Progenitor cell of endocrine pancreas (in vitro differentiated cells): ENCODE results near the gene ADAP1. TPM values are rescaled to one million over a fixed set of nuclear protein-coding genes. Genes with fewer than 3 reads are reported as not detected.
A peak's percentile ranks its signal among the peaks of the same experiment; 100 is the strongest.

ENCODE experiments used
- DNase-seq: peaks from one replicate; pipeline ENCODE4 v3.0.0; 2021; ENCODE audit warnings: low spot score; ENCODE audit not compliant: unreplicated experiment
- H3K27ac Mint-ChIP-seq: 2 replicates; pipeline ENCODE4 v1.8.0; 2021; ENCODE audit warnings: mild to moderate bottlenecking, moderate library complexity, mixed read lengths
- H3K27me3 Mint-ChIP-seq: 2 replicates; pipeline ENCODE4 v1.8.0; 2021; ENCODE audit warnings: mixed read lengths
- H3K36me3 Mint-ChIP-seq: 2 replicates; pipeline ENCODE4 v1.8.0; 2022; ENCODE audit warnings: mixed read lengths; ENCODE audit not compliant: insufficient read depth
- H3K4me1 Mint-ChIP-seq: 2 replicates; pipeline ENCODE4 v1.8.0; 2021; ENCODE audit warnings: low read depth, mixed read lengths
- H3K4me3 Mint-ChIP-seq: 2 replicates; pipeline ENCODE4 v1.8.0; 2021; ENCODE audit warnings: low read depth, mild to moderate bottlenecking, moderate library complexity, mixed read lengths
- H3K9me3 Mint-ChIP-seq: 2 replicates; pipeline ENCODE4 v1.8.0; 2021; ENCODE audit warnings: low read depth, mixed read lengths
- total RNA-seq: library from RNA; stranded (reverse); gene quantifications from 2 replicates; pipeline ENCODE4 v1.2.1, GENCODE V29; 2021
- TF ChIP-seq, protein P1 (sequence below): fragments of 200-600 bp; sonication (generic); IDR thresholded peaks from one replicate; pipeline ENCODE4 v1.5.0; 2021; ENCODE audit warnings: antibody characterized with exemption, mild to moderate bottlenecking; ENCODE audit not compliant: unreplicated experiment

ADAP1 gene
- total RNA-seq, 1 donor from 2014 or later: 10.3 TPM

DNA sequence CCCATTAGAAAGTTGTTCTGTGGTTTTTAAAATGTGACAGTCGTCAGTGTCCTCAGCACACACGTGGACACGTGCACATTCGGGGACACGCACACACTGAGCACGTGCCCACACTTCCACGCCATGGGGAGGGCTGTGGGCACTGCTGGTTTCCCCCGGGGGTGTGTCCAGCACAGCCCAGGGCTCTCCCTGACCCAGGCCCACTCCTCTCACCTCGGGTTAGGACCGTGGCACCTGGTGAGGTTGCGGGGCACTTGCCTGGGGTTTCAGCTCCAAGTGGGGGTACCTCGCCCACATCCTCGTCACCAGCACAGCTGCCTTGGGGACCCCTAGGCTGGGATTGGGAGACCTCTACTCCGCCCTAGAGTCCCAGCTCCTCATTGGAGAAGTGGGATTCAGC lies 57.4 kb downstream of the ADAP1 start:
- H3K27ac Mint-ChIP-seq: no peak overlapping the region
- H3K4me3 Mint-ChIP-seq: no peak overlapping the region
- TF ChIP-seq, protein P1, sequence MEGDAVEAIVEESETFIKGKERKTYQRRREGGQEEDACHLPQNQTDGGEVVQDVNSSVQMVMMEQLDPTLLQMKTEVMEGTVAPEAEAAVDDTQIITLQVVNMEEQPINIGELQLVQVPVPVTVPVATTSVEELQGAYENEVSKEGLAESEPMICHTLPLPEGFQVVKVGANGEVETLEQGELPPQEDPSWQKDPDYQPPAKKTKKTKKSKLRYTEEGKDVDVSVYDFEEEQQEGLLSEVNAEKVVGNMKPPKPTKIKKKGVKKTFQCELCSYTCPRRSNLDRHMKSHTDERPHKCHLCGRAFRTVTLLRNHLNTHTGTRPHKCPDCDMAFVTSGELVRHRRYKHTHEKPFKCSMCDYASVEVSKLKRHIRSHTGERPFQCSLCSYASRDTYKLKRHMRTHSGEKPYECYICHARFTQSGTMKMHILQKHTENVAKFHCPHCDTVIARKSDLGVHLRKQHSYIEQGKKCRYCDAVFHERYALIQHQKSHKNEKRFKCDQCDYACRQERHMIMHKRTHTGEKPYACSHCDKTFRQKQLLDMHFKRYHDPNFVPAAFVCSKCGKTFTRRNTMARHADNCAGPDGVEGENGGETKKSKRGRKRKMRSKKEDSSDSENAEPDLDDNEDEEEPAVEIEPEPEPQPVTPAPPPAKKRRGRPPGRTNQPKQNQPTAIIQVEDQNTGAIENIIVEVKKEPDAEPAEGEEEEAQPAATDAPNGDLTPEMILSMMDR: no peak
- no peaks in the 10 kb centered on the region for H3K27me3 Mint-ChIP-seq
- H3K4me1 Mint-ChIP-seq: no peaks in the 10 kb centered on the region
- no peak for DNase-seq
- peaks cover 15% of the 10 kb centered on the region for H3K36me3 Mint-ChIP-seq
- no peaks in the 10 kb centered on the region for H3K9me3 Mint-ChIP-seq

DNA sequence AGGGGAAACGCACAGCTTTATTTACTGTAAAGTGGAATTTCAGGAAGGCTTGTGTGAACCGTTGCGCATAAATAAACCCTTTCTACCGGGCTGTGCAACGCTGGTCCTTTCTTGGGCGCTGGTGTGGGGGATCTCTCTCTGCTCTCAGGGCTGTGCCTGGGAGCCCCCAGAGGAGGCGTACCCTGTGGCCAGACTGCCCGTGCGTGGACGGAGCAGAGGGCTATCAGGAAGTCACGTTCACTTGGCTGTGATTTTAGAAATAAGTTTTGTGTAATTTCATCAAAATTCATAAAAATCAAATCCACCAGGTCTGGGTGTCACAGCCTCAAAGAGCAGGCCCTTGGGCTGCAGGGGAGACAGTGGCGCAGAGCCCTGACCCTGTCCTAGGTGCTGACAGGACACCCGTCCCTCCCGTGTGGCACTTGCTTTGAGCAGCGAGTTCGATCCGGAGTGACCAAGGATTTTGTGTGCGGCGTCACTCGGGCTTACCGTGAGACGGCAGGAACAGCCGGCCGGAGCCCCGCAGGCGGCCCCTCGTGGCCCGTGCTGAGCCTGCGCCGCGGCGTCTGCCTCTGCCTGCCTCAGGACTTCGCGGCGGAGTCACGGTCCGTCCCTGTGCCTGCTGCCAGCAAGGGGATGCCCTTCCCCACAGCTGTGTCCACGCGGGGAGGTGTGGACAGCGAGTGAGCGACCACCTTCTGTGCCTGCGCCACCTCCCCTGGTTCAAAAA lies 58.0 kb downstream of the ADAP1 start:
- H3K4me1 Mint-ChIP-seq: no peaks in the 10 kb centered on the region
- peaks cover 17% of the 10 kb centered on the region for H3K36me3 Mint-ChIP-seq
- no peak overlapping the region for H3K27ac Mint-ChIP-seq
- TF ChIP-seq, protein P1: no peak
- H3K9me3 Mint-ChIP-seq: no peaks in the 10 kb centered on the region
- H3K27me3 Mint-ChIP-seq: no peaks in the 10 kb centered on the region
- no peak overlapping the region for H3K4me3 Mint-ChIP-seq
- DNase-seq: no peak

DNA sequence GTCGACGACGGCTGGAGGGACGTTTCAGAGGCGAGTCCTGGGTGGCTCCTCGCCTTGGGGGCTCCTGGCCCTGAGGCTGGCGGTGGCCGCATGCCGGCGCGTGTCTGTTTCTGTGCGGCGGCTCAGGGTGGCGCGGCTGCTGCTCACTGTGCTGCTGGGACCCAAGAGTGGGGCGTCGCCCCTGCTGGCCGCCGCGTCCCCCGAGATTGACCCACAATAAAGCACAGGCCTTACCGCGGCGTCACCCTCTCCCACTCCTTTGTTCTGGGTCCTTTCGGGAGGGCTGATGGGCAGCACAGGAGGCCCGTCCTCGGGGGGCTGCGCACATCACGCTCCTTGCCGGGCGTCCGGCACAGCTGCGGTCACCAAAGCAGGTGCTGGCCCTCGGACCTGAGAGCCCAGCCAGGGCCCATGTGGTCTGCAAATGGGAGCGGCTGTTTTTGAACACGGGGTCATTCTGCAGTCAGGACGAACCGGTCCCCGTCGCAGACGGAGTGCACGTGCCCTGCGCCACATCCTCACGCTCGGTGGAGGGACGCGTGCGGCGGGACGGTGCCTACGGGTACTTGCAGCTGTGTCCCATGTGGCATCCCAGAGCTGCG lies 58.9 kb downstream of the ADAP1 start:
- H3K27ac Mint-ChIP-seq: no peak overlapping the region
- peaks cover 21% of the 10 kb centered on the region for H3K36me3 Mint-ChIP-seq

DNA sequence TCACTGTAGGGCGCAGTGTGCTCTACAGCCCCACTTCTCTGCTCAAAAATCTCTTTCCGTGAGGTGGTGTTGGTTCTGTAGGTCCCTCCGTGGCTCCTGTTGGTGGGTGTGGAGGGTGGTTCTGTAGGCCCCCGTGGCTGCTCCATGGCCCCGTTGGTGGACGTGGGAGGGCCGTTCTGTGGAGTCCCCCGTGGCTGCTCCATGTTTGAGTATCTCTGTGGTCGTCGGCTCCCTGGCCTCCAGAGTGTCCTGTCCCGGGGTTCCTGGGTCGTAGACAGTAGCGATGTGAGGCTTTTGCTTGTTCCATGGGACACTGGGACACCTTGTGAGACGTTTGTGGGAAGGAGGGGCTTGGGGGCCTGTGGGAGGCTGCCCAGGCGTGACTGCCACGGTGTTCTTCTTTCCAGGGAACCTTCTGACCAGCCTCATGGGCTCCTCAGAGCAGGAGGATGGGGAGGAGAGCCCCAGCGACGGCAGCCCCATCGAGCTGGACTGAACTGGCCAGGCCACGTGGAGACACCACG lies 59.5 kb downstream of the ADAP1 start:
- Mint-ChIP-seq H3K9me3 (no peaks in the 10 kb centered on the region), H3K4me1 (no peaks in the 10 kb centered on the region), H3K36me3 (peaks cover 23% of the 10 kb centered on the region), H3K27ac (peak overlapping the region; percentile 59), H3K27me3 (no peaks in the 10 kb centered on the region), H3K4me3 (no peak overlapping the region)
- TF ChIP-seq, protein P1: no peak
- DNase-seq: no peak

More for the DNA sequence above, 58.9 kb downstream of the ADAP1 start:
- H3K27me3 Mint-ChIP-seq: no peaks in the 10 kb centered on the region
- no peak overlapping the region for H3K4me3 Mint-ChIP-seq
- no peaks in the 10 kb centered on the region for H3K9me3 Mint-ChIP-seq
- no peak for DNase-seq
- TF ChIP-seq, protein P1: no peak
- H3K4me1 Mint-ChIP-seq: no peaks in the 10 kb centered on the region

DNA sequence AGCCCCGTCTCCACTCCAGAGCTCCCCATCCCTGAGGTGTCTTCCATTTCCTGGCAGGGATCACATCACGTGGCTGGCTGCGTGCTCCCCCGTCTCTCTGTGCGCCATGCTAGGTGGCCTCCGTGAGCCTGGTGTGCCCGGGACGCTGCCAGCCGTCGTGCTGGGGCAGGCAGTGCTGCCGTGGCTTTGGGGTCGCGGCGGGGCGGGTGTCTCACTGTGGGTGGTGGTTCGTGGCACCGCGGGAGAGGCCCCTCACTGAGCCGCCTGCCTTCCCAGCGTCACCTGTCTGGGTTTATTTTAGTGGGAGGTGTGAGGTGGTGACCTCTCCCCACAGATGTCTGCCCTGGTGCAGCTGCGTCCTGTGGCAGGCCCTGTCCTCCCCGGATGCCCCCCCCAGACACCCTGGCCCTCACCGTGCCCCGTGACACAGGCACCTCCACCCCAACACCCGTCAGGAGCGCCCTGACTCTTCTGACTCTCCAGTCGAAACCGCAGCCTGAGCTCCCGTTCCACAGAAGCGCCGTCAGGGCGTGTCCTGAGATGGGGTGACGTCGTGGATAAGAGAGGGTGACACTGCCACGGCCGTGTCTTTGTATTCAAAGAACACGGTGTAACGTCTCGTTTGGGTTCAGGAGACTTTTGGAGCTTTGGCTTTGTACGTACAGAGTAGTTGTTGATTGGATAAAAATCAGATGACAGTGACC lies 60.2 kb downstream of the ADAP1 start:
- TF ChIP-seq, protein P1: no peak
- Mint-ChIP-seq H3K9me3 (no peaks in the 10 kb centered on the region), H3K27me3 (no peaks in the 10 kb centered on the region), H3K36me3 (peaks cover 23% of the 10 kb centered on the region), H3K4me1 (no peaks in the 10 kb centered on the region), H3K27ac (peak overlapping the region; percentile 49), H3K4me3 (no peak overlapping the region)
- DNase-seq: no peak
